ENCODE measurements around the gene RBP3.

Gene RBP3

DNA sequence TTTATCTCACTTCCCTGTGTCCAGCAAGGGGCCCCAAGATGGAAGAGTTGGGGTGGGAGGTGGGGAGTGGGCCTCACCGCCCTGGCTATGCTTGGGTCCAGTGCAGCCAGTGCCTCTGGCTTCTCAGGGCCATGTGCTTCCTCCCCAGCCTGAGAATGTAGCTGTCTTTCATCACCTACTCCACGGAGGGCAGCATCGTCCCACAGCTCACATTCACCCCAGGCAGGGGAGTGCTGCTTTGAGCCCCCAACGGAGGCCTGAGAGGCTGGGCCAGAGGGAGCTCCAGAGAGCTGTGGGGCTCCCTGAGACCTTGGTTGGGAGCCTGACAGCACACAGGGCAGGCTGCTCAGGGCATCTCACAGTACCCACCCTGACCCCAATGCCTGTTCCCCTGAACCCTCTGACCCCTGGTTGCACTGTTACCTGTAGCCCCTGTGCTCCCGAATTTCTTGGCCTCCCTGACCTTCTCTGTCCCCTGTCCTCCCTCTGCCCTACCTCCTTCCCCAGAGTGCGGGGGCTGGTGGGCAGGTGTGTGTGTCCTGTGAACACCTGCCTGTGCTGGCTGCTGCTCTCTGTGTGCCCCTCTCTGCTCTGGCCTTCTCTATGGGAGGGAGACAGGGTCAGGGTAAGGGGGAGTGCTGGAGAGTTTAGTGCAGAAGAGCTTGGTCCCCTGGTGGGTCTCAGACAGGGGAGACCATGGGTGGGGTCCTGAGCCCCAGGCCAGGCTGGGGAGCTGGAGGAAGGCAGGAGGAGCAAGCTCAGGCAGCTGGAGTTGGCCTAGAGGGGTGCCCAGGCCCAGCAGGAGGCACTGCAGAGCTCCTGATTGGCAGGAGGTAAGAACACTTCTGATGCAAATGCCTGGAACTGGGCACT lies 55.5 kb downstream of the RBP3 start:
- DNase-seq, result no peak

GRCh38 chr10:47404446-47404845 lies 56.3 kb downstream of the RBP3 start:
- no peak for DNase-seq

- DNase-seq, result no peak
Measured at GRCh38 chr10:47404937-47405336, 56.8 kb downstream of the RBP3 start.

DNA sequence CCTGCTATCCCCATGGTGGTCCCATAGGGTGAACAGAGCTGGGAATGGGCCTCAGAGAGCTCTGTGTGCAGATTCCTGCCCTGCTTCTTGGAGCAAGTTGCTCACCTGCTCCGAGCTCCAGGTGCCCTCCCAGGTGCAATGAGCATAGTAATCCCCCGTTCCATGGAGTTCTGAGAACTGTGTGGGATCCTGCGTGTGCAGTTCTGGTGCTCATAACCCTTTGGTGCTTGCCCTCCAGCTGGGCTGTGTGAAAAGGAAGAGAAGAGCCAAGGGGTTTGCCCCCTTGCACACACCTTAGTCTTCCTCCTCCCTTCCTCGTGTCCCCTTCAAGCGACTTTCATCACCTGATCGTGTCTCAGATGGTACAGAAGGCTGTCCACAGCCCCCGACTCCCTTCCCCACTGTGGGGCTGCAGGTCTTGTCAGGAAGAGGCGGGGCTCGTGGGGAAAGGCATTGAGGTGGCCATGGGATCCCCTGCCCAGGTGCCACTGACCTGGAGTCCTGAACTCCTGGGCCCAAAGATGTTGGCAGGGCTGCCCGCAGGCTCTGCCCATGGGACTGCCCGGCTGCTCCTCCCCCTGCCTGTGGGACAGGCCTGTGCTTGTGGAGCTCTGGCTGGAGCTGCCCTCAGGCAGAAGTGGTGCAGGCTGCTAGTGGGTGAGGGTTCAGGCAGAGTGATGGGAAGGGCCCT lies 57.8 kb downstream of the RBP3 start:
- no peak for DNase-seq

GRCh38 chr10:47406548-47406869 lies 58.3 kb downstream of the RBP3 start:
- DNase-seq, result no peak

- DNase-seq, result no peak
Measured at GRCh38 chr10:47406870-47407691, 58.9 kb downstream of the RBP3 start.
